ENCODE measurements around the gene VPS13D. TPM values are rescaled to one million over a fixed set of nuclear protein-coding genes. Genes with fewer than 3 reads are reported as not detected.

Gene VPS13D
- total and polyA plus RNA-seq, 4 donors = 10.2 to 68.3 (median 12.6) TPM

GRCh38 chr1:12380326-12381249 is 150.8 kb downstream of the VPS13D start:
- Histone ChIP-seq H3K27me3 (ENCODE audit: control insufficient read depth in 4 of 4, insufficient read depth in 4 of 4, low read length in 3 of 4) (no peaks in the 10 kb centered on the region), H3K4me1 (ENCODE audit: control insufficient read depth in 4 of 4, insufficient read depth in 4 of 4, low read length in 3 of 4) (peaks cover 0 to 15% (median 12%) of the 10 kb centered on the region in 4 donors), H3K27ac (ENCODE audit: low read depth in 1 of 2, low read length in 2 of 2) (peak overlapping the region; percentile 32 to 36), H3K36me3 (ENCODE audit: control insufficient read depth in 4 of 4, insufficient read depth in 3 of 4, low read depth in 1 of 4, low read length in 3 of 4) (peaks cover 6 to 33% (median 29%) of the 10 kb centered on the region in 4 donors), H3K4me3 (ENCODE audit: low read depth in 1 of 3, low read length in 3 of 3) (no peak overlapping the region), H3K9ac (ENCODE audit: low read depth in 1 of 2, low read length in 2 of 2) (no peak overlapping the region), H3K9me3 (ENCODE audit: control insufficient read depth in 4 of 4, low read length in 3 of 4) (no peaks in the 10 kb centered on the region)
- 65% methylated on average over 2 of the region's 2 CpGs for WGBS
- no peak for DNase-seq (ENCODE audit: low spot score)
- TF ChIP-seq SP1 (IDR thresholded peaks at IDR 0.05) = no peak
- TF ChIP-seq TAF1 (conservative IDR thresholded peaks at IDR 0.05) = no peak
- TF ChIP-seq ZBTB33 (IDR thresholded peaks at IDR 0.05) = no peak
- TF ChIP-seq HNF4A (conservative IDR thresholded peaks at IDR 0.05) = no peak
- no peak for TF ChIP-seq EGR1 (IDR thresholded peaks at IDR 0.05; ENCODE audit: low read depth in 2 of 2)
- peak; percentile 69 for TF ChIP-seq REST (IDR thresholded peaks at IDR 0.05)

GRCh38 chr1:12383001-12383400 is 153.2 kb downstream of the VPS13D start:
- H3K4me1 ChIP-seq (ENCODE audit: control insufficient read depth in 4 of 4, insufficient read depth in 4 of 4, low read length in 3 of 4) = peaks cover 0 to 15% (median 12%) of the 10 kb centered on the region in 4 donors
- H3K27me3 ChIP-seq (ENCODE audit: control insufficient read depth in 4 of 4, insufficient read depth in 4 of 4, low read length in 3 of 4) = no peaks in the 10 kb centered on the region
- no peak overlapping the region for H3K4me3 ChIP-seq (ENCODE audit: low read depth in 1 of 3, low read length in 3 of 3)
- peaks cover 6 to 53% (median 48%) of the 10 kb centered on the region in 4 donors for H3K36me3 ChIP-seq (ENCODE audit: control insufficient read depth in 4 of 4, insufficient read depth in 3 of 4, low read depth in 1 of 4, low read length in 3 of 4)
- TF ChIP-seq GABPA (IDR thresholded peaks at IDR 0.05 in 1 of 2, conservative IDR thresholded peaks at IDR 0.05 in 1 of 2) (no peak), RAD21 (IDR thresholded peaks at IDR 0.05) (no peak)
- H3K27ac ChIP-seq (ENCODE audit: low read depth in 1 of 2, low read length in 2 of 2) = no peak overlapping the region
- 97% methylated on average over 1 of the region's 1 CpG for WGBS
- peaks cover 2 to 14% (median 3%) of the 10 kb centered on the region in 4 donors for H3K9me3 ChIP-seq (ENCODE audit: control insufficient read depth in 4 of 4, low read length in 3 of 4)
- DNase-seq (ENCODE audit: low spot score) = no peak
- H3K9ac ChIP-seq (ENCODE audit: low read depth in 1 of 2, low read length in 2 of 2) = no peak overlapping the region

- H3K9ac ChIP-seq (ENCODE audit: low read depth in 1 of 2, low read length in 2 of 2) = no peak overlapping the region
- WGBS = 94% methylated on average over 1 of the region's 1 CpG
- peaks cover 2 to 14% (median 3%) of the 10 kb centered on the region in 4 donors for H3K9me3 ChIP-seq (ENCODE audit: control insufficient read depth in 4 of 4, low read length in 3 of 4)
- H3K4me1 ChIP-seq (ENCODE audit: control insufficient read depth in 4 of 4, insufficient read depth in 4 of 4, low read length in 3 of 4) = peaks cover 0 to 15% (median 12%) of the 10 kb centered on the region in 4 donors
- H3K36me3 ChIP-seq (ENCODE audit: control insufficient read depth in 4 of 4, insufficient read depth in 3 of 4, low read depth in 1 of 4, low read length in 3 of 4) = peaks cover 6 to 53% (median 43%) of the 10 kb centered on the region in 4 donors
- DNase-seq (ENCODE audit: low spot score) = no peak
- no peak overlapping the region for H3K4me3 ChIP-seq (ENCODE audit: low read depth in 1 of 3, low read length in 3 of 3)
- H3K27me3 ChIP-seq (ENCODE audit: control insufficient read depth in 4 of 4, insufficient read depth in 4 of 4, low read length in 3 of 4) = no peaks in the 10 kb centered on the region
- H3K27ac ChIP-seq (ENCODE audit: low read depth in 1 of 2, low read length in 2 of 2) = no peak overlapping the region
- no peak for TF ChIP-seq RAD21 (IDR thresholded peaks at IDR 0.05)
- no peak for TF ChIP-seq FOXA1 (IDR thresholded peaks at IDR 0.05)
- TF ChIP-seq EGR1 (IDR thresholded peaks at IDR 0.05; ENCODE audit: low read depth in 2 of 2) = no peak
- TF ChIP-seq NR2F2 (IDR thresholded peaks at IDR 0.05) = no peak
- no peak for TF ChIP-seq ZBTB33 (IDR thresholded peaks at IDR 0.05)
- no peak for TF ChIP-seq HNF4G (IDR thresholded peaks at IDR 0.05)
- TF ChIP-seq SP1 (IDR thresholded peaks at IDR 0.05) = no peak
- TF ChIP-seq CTCF (IDR thresholded peaks at IDR 0.05; ENCODE audit: low read depth, low read length, missing input control) = no peak
Observed at GRCh38 chr1:12383786-12384185, 154.0 kb downstream of the VPS13D start.

Measured in liver (tissue), 9 donors.